GM12878 (cell line): Measurements from ENCODE around the gene AHNAK2. TPM values are rescaled to one million over a fixed set of nuclear protein-coding genes. Genes with fewer than 3 reads are reported as not detected.

Experiments
- ATF3 ChIP-seq: IDR thresholded peaks from 2 replicates; pipeline ENCODE4 v1.6.1; 2011; ENCODE audit warnings: low read depth, mild to moderate bottlenecking, low read length, moderate library complexity, borderline replicate concordance; ENCODE audit errors: extremely low read depth
- ATF7 ChIP-seq: fragments of 450-650 bp; IDR thresholded peaks from 2 replicates; pipeline ENCODE4 v1.6.1; 2016; ENCODE audit warnings: low read depth, mild to moderate bottlenecking
- BACH1 ChIP-seq: fragments of 450-650 bp; IDR thresholded peaks from 2 replicates; pipeline ENCODE4 v1.6.1; 2017; ENCODE audit warnings: mild to moderate bottlenecking, borderline replicate concordance
- CBX5 ChIP-seq: sonication (generic); IDR thresholded peaks from 2 replicates; pipeline ENCODE4 v1.6.1; 2016; ENCODE audit warnings: low read depth, moderate library complexity, mild to moderate bottlenecking, inconsistent platforms
- CHD1 ChIP-seq: IDR thresholded peaks from 2 replicates; pipeline ENCODE4 v1.6.1; 2012; ENCODE audit warnings: low read depth, low read length, improper control_type of control experiment
- CHD2 ChIP-seq: IDR thresholded peaks from 2 replicates; pipeline ENCODE4 v1.6.1; 2011; ENCODE audit warnings: low read depth, low read length, improper control_type of control experiment, borderline replicate concordance
- E2F4 ChIP-seq: IDR thresholded peaks from 2 replicates; pipeline ENCODE4 v1.6.1; 2012; ENCODE audit warnings: low read depth, low read length, improper control_type of control experiment
- E2F8 ChIP-seq: fragments of 450-650 bp; IDR thresholded peaks from 2 replicates; pipeline ENCODE4 v1.6.1; 2018; ENCODE audit warnings: mild to moderate bottlenecking, low read depth, moderate library complexity; ENCODE audit not compliant: partially characterized antibody
- HSF1 ChIP-seq: fragments of 150-350 bp; IDR thresholded peaks from 2 replicates; pipeline ENCODE4 v1.6.1; 2014; ENCODE audit warnings: mild to moderate bottlenecking, low read depth, low read length
- IRF4 ChIP-seq: IDR thresholded peaks from 2 replicates; pipeline ENCODE4 v1.6.1; 2011; ENCODE audit warnings: low read depth, low read length
- IRF5 ChIP-seq: fragments of 450-650 bp; IDR thresholded peaks from 2 replicates; pipeline ENCODE4 v1.6.1; 2017; ENCODE audit warnings: borderline replicate concordance
- KDM1A ChIP-seq: fragments of 200-600 bp; sonication (generic); IDR thresholded peaks from 2 replicates; pipeline ENCODE4 v1.6.1; 2016; ENCODE audit warnings: borderline replicate concordance
- LARP7 ChIP-seq: fragments of 450-650 bp; IDR thresholded peaks from 2 replicates; pipeline ENCODE4 v1.6.1; 2017; ENCODE audit warnings: mild to moderate bottlenecking
- RB1 ChIP-seq: fragments of 450-650 bp; formaldehyde crosslinking; IDR thresholded peaks from 2 replicates; pipeline ENCODE4 v1.6.1; 2017; ENCODE audit warnings: mild to moderate bottlenecking, borderline replicate concordance
- SUPT20H ChIP-seq: IDR thresholded peaks from 2 replicates; pipeline ENCODE4 v1.6.1; 2011; ENCODE audit warnings: low read depth, mild to moderate bottlenecking, low read length, moderate library complexity, borderline replicate concordance; ENCODE audit not compliant: control insufficient read depth
- TBL1XR1 ChIP-seq: IDR thresholded peaks from 2 replicates; pipeline ENCODE4 v1.6.1; 2012; ENCODE audit warnings: low read depth, low read length, improper control_type of control experiment
- TCF12 ChIP-seq: IDR thresholded peaks from 2 replicates; pipeline ENCODE4 v1.6.1; 2011; ENCODE audit warnings: low read depth, mild to moderate bottlenecking, low read length
- polyA plus RNA-seq, 11 experiments: library from polyadenylated mRNA; depleted of rRNA in 4 of 11; unstranded in 6 of 11; stranded (reverse) in 5 of 11; fragments of >200 nt; fragmentation: Nextera tagmentation in 4 of 11; fragmentation: Illumina TruSeq in 1 of 11; extraction: Ambion mirVana in 4 of 11; extraction: Trizol in 1 of 11; gene quantifications; 1 replicate in 1 of 11; 2 replicates in 10 of 11; pipeline versions ENCODE4 v1.2.1 to v1.2.3, GENCODE V29; 2011 to 2016; ENCODE audit warnings: inconsistent platforms in 2 of 11, missing spikeins in 2 of 11, low read depth in 1 of 11
- total RNA-seq, 4 experiments: library from RNA; depleted of rRNA in 3 of 4; stranded (reverse); fragments of >200 nt in 3 of 4; fragmentation: Illumina TruSeq in 1 of 4; extraction: Trizol in 1 of 4; gene quantifications; 2 replicates each; pipeline versions ENCODE4 v1.2.1 to v1.2.3, GENCODE V29; 2013 to 2021

AHNAK2 gene
- total and polyA plus RNA-seq, 10 of the 15 experiments (the other 5 are each of a cell fraction or from before 2014, with no cell fraction given) = 0.03 to 0.10 TPM; not detected in 8

- no peak for TF ChIP-seq SUPT20H
- no peak for TF ChIP-seq KDM1A
- 0 out of 2 replicates have a peak, but pooled peaks have one; percentile 29 for TF ChIP-seq BACH1
- TF ChIP-seq TCF12 = no peak
- peak; percentile 97 for TF ChIP-seq LARP7
- TF ChIP-seq ATF7 = no peak
- no peak for TF ChIP-seq IRF4
- peak; percentile 74; the same call in 1 of the 2 replicates for TF ChIP-seq RB1
- TF ChIP-seq CHD2 = peak; percentile 71
- 0 out of 2 replicates have a peak, but pooled peaks have one; percentile 48 for TF ChIP-seq CHD1
- TF ChIP-seq E2F8 = no peak
- TF ChIP-seq ATF3 = peak; percentile 86
- TF ChIP-seq E2F4 = peak; percentile 91
- no peak for TF ChIP-seq HSF1
- no peak for TF ChIP-seq IRF5
- TF ChIP-seq CBX5 = no peak
- no peak for TF ChIP-seq TBL1XR1
These were observed 42.9 kb upstream of the AHNAK2 start, which contains the start of gene CDCA4 (continued) for GRCh38 chr14:105020815-105021655.
